PFSK-1 (cell line): Measurements from ENCODE around the gene PLA2R1.

Source experiments
- POLR2AphosphoS5 ChIP-seq: IDR thresholded peaks from 2 replicates; pipeline ENCODE4 v1.6.1; 2012; ENCODE audit warnings: low read depth, mild to moderate bottlenecking, control low read depth, low read length, moderate library complexity
- REST ChIP-seq, 2 experiments: IDR thresholded peaks; 2 replicates each; pipeline versions ENCODE4 v1.6.1 to v1.8.0; 2011 to 2012; ENCODE audit warnings: low read depth in 2 of 2, low read length in 2 of 2, control low read depth in 1 of 2, inconsistent platforms in 1 of 2, mild to moderate bottlenecking in 1 of 2, moderate library complexity in 1 of 2; ENCODE audit not compliant: insufficient read depth in 1 of 2

GRCh38 chr2:160044728-160045127, 17.7 kb downstream of the PLA2R1 start:
- TF ChIP-seq REST (IDR thresholded peaks at IDR 0.05; ENCODE audit: insufficient read depth in 1 of 2, low read depth in 2 of 2, low read length in 2 of 2): no peak
- TF ChIP-seq POLR2AphosphoS5: no peak
